Measurements from ENCODE around the gene CLCNKA.
"Not testable (repeated sequence)": the region's sequence is repeated elsewhere in the genome, so short reads cannot be mapped to it uniquely, and the experiment has no call there.

CLCNKA gene

DNA sequence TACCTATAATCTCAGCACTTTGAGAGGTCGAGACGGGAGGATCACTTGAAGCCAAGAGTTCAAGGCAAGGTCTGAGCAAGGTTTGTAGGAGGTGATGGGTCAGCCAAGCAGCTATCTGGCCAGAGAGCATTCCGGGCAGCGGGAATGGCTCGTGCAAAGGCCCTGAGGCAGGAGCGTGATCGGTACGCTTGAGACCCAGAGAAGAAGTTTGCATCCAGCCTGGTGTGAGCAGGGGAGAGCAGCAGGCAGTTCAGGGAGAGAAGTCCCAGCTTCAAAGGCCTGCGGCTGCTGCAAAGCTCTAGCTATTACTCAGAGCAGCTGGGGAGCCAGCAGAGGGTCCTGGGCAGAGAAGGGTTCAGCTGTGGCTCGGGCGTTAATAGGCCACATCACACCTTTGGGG lies 22.9 kb upstream of the CLCNKA start:
- no peak for DNase-seq

DNA sequence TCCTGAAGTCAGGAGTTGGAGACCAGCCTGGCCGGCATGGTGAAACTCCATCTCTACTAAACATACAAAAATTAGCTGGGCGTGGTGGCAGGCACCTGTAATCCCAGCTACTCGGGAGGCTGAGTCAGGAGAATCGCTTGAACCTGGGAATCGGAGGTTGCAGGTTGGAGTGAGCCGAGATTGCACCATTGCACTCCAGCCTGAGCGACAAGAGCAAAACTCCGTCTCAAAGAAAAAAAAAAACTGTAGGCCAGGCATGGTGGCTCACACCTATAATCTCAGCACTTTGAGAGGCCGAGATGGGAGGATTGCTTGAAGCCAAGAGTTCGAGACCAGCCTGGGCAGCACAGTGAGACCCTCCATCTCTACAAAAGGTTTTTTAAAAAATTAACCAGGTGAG lies 20.6 kb upstream of the CLCNKA start:
- DNase-seq, result not testable (repeated sequence)

DNA sequence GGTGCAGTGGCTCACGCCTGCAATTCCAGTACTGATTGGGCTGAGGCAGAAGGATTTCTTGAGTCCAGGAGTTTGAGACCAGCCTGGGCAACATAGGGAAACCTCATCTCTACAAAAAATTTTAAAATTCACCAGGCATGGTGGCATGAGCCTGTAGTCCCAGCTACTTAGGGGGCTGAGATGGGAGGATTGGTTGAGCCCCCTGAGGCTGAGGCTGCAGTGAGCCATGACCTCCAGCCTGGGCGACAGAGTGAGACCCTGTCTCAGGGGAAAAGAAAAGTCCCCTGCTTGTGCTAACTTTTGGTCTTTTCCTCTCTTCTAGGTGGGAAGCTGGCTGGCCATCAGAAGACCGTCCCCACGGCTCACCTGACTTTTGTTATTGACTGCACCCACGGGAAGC lies 16.2 kb upstream of the CLCNKA start:
- DNase-seq, result no peak

DNA sequence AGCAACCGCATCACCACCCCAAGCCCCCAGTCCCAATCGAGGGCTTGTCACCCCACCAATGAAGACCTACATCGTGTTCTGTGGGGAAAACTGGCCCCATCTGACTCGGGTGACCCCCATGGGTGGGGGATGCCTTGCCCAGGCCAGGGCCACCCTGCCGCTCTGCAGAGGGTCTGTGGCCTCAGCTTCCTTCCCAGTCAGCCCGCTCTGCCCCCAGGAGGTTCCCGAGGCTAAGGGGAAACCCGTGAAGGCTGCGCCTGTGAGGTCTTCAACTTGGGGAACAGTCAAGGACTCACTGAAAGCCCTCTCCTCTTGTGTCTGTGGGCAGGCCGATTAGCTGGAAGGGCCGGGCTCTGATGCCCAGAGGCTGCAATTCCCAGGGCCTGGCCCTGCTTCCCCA lies 15.8 kb upstream of the CLCNKA start:
- no peak for DNase-seq

DNA sequence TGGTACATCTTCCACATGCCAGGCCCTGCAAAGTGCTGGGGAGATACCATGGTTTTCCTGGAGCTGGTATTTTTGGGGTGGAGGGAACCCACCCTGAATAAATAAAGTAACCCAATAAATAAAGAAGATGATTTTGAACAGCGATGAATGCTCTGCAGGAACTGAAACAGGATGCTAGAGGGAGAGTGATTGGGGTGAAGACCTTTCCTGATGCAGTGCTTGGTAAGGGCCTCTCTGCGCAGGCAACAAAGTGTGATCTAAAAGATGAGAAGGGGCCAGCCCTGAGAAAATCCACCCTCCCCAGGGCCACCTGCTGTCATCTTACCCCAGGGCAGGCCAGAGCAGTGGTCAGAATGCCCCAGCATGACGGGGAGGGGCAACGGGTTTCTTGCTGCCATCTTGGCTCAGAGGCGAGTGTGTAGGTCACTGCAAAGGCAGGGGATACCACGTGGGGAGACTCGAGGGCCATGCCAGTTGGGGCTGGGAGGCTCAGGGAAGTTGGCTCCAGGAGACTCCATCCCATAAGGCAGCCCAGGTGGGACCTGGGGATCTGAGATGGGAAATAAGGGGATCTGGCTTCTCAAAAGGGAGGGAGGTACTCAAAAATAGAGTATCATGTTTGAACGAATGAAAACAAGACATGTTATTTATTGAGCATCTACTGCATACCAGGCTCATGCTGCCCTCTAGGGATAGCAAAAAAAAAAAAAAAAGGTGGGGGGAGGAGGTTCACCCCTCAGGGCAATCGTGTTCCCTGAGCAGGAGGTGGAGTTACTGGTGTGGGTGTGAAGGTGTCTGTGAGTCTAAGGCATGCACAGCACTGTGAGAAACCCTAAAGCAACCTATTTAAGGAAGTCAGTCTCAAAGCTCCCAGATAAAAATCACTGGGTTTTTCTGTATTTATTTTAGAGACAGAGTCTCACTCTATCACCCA lies 15.0 kb upstream of the CLCNKA start:
- no peak for DNase-seq

DNA sequence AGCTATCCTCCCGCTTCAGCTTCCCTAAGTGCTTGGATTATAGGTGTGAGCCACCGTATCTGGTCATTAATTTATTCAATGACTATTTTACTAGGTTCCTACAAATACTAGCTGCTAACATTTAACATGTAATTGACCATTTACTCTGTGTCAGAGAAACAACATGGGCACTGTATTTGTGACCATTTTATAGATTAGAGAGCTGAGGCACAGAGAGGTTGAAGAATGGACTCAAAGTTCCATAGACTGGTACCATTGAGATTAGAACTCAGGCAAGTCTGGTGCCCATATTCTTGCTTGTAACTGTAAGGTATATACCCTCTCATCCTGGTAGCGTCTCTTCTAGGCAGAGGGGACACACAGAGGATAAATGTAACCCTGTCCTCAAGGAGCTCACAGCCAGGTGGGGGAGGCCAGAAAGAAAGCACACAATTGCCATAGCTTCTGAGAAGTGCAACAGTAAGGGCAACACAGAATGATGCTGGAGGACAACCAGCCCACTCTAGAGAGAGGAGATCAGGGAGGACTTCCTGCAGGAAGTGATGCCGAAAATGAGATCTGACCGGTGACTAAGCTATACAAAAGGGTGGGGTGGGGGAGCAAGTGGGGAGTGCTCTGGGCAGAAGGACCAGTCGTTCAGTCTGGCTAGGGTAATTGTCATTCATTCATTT lies 14.0 kb upstream of the CLCNKA start:
- DNase-seq, result no peak

DNA sequence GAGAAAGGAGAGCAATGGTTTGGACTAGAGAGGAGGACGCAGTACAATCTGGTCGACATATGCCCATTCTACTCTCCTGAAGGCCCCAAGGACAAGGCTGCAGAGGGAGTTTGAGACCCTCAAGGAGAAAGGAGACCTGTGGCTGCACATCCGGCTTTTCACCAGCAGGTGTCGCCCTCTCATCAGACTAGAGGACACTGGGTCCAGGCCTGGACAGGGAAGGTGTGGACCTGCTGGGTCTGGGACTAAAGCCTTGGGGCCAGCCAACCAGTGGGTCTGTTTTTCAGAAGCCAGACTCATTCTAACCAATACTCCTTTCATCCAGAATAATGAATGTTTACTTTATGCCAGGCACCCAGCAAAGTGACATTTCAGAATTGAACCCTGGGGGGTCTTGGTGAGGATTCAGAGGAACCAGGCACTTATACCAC lies 12.8 kb upstream of the CLCNKA start:
- peak; percentile 78 for DNase-seq

DNA sequence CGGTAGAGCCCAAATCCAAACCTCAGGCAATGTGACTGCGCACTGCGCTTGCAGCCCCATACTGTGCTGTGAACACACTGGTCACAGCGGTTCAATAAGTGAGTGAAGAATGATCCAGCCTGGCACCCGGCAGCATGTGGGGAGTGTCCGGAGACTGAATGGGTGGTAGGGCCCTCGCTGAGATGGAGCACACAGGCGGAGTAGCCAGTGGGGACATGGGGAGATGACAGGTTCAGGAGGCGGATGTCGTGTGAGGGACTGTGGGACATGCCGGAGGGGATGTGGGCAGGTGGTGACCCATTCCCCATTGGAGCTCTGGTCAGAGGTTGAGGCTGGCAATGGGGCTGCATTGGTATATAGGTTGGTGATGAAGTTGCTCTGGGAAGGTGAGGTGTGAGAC lies 12.2 kb upstream of the CLCNKA start:
- DNase-seq, result no peak

DNA sequence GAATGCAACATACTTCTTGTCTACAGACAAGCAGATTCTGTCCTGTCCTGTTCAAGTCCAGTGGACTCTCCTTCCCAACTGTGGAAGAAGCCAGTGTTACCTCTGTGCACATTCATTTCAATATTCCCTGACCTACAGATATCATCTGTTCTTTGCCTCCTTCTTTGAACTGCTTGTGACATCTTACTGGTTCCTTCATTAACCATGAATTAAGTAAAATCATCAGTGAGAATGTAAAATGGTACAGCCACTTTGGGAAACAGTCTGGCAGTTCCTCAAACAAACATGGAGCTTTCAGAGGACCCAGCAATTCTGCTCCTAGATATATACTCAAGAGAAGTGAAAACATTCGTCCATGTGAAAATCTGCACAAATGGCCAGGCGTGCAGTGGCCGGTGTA lies 11.0 kb upstream of the CLCNKA start:
- DNase-seq, result no peak

DNA sequence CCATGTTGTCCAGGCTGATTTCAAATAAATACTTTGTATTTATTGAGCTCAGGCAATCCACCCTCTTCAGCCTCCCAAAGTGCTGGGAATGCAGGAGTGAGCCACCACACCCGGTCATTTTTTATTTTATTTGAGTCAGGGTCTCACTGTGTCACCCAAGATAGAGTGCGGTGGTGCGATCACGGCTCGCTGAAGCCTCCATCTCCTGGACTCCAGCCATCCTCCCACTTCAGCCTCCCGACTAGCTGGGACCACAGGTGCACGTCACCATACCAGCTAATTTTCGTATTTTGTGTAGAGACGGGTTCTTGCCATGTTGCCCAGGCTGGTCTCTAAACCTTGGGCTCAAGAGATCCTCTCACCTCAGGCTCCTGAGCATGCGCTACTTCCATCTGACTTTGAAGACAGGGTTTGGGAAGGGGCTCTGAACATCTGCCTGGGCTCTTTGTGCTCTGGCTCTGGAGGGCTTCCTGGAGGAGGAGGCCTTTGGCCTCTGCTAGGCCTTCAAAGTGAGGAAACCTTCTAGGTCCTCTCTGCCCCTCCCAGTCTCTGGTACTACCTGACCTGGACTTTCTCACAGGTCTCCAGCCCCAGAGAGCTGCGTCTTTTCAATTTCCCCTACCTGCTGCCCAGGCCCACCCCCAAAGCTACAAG lies 9.8 kb upstream of the CLCNKA start:
- DNase-seq, result no peak

DNA sequence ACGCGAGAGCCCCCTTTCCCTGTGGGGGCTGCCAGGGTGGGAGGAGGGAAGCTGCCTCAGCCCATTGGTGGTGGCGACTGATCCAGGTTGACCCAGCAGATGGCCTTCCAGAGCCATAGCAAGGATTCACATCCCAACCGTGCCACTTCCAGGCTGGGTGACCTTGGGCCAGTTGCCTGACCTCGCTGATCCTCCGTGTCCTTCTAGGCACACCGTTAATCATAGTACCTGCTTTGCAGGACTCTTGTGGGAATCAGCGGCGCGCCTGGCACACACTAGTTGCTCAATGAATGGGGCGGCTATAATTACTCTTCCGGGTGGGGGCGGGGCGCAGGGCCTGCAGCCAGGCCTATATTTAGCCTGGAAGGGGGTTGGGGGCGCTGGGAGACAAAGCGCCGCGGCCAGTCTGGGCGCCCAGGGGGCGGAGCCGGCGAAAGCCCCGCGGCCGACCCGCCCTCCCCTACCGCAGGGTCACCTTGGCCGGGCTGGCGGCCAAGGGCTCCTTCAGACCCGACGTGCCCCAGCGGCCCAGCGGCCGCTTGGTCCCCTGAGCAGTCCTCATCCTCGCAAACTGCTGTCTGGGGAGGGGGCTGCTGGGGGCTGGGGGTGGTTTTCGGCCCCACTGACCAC lies 9.1 kb upstream of the CLCNKA start:
- DNase-seq, result no peak

DNA sequence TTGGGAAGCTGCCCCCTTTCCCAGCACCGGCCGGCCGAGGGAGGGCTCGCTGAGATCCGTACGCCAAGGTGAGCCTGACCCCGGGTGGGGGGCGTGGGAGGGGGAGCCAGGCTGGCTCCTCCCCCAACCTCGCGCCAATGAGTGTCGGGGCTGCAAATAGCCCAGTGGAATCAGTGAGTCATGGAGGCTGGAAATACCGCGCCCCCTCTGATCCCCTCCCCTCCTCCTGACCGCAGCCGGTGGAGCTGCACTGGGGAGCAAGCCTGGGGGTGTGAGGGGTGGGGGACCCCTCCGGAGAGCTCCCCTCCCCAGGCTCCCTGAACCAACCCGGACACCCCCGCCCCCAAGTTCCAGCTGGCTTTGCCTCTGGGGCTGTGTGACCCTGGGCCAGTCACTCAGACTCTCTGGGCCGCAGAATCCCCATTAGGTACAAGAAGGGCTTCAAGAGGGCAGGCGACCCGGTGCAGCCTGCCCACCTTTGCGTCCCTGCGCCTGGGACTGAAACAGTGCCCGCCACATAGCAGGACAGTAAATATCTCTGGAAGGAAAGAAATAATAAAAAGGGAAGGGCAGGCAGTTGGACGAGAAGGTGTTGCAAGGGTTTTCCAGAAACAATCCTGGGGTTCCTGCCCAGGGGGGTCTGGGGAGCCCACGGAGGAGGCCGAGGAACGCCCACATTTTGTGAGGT lies 8.5 kb upstream of the CLCNKA start:
- DNase-seq, result peak; percentile 44

DNA sequence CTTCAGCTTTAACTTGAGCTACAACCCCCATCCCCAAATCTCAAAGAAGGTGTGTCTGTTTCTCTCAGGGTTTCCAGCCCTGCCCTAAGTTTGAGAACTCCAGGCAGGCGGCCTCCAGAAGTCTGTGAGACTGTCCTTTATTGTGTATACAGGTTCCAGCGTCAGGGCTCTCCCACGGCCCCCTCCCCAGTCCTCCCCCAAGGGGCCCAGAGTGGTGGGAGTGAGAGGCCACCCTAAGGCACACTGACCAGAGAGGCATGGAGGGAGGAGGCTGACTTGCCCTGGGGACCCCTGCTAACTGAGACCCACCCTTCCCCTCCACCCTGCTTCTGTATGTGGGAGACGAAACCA lies 8.0 kb upstream of the CLCNKA start:
- DNase-seq, result no peak

DNA sequence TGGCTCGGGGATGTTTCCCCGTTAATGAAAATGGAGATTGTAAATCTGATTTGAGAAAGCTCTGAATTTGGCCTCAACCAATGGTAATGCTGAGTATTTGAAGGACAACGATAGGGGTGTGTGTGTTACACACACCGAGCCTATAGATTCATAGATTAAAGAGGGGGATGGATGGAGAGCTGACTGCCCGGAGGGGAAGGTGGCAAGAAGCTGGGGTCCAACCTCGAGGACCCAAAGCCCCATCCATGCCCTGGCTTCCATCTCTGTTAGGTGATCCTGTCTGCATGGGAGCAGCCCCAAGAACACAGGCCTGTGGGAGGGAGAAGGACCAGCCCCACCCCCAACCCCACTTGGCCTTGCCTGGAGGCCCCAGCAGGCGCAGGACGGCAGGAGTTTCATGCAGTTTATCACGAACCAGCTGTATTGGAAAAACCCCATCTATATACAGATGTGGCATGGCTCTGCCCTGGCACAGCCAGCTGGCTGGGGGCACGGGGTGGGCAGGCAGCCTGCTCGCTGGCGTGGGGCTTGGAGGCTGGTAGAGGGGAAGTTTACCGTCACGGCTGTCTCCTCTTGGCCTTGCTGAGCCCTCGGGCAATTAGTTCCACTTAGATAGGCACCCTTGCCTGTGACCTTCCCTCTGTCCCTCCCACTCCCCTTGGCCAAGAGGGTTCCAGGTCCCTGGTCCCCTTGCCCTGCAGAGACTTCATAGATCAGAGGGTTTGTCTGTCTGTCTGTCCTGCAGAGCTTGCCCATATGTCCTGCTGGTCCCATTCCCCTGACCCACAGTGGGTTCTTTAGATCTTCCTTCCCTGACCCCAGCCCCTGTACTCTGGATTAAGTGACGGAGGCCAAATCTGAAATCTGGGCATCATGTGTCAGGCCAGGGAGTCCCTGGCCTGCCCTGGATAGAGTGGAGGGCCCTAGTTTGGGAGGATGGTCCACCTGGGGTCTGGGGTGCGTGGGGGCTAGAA lies 7.0 kb upstream of the CLCNKA start:
- no peak for DNase-seq

DNA sequence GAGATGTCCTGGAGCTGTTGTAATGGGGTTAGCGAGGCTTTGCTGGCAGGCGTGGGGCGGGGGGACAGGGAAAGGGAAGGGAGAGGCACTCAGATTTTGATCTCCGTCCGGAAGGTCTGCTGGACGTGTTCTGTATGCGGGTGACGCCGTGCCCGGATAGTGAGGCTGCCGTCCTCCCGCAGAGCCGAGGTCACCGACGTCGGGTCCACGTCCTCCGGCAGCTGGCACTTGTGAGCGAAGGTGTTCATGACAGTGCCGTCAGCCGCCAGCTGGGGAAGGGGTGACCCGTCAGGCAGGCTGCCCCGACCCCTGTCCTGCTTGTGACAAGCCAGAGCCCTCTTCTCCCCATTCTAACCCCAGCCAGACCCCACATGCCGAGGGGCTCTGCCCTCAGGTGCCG lies 6.3 kb upstream of the CLCNKA start:
- no peak for DNase-seq

DNA sequence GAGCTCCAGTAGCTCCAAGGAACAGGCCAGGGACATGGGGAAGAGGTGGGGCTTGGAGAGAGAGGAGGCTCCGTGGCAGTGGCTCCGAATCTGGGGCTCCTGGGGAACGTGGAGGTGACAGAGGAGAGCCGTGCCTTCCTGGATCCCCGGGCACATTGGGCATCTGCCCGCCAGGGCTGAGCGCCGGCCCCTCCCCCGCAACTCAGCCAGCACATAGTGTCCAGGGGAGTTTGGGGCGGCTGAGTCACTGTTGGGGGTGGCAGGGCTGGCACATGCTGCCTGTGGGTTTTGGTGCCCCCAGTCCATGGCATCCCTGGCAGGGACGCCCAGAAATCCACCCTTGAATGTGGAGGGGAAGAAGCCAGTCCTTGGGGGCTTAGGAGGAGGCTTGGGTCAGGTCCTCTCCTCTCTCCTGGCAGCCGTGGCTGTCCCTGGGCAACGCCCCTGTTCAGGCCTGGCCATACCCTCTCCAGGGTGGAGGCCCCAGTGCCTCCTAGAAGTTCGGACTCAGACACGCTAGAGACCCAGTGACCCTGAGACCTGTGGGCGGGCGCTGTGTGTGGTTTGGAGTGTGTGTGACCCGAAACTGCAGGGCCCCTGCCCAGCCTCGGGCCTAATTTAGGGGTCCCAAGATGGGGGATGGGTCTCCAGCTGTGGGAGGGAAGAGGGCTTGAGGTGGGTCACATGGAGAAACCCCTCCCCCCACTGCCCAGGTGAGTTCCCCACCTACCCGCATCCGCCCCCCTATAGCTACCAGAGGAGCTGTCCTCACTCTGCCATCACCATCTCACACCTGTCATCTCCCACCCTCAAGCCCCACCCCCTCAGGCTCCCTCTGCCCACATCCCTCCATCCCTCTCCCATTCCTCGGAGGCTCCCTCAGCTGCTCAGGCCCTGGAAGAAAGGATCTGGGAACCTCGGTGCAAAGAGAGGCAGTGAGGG lies 5.6 kb upstream of the CLCNKA start:
- DNase-seq, result no peak

DNA sequence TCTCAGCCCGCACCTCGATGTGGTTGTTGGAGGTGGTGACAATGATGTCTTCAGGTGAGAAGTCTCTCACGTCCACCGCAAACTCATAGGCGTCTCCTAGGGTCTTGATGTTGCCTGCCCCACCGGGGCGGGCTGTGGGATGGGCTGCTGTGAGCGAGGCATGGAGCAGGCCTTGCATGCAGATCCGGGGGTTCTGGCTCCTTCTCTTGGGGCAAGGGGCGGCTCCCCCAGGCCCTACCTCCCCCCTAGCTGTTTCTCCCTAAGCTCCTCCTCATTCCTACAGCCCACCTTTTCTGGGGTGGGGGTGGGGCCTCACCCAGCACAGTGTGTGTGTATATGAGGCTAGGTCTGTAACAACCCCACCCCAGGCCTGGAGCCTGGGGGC lies 4.8 kb upstream of the CLCNKA start:
- no peak for DNase-seq

DNA sequence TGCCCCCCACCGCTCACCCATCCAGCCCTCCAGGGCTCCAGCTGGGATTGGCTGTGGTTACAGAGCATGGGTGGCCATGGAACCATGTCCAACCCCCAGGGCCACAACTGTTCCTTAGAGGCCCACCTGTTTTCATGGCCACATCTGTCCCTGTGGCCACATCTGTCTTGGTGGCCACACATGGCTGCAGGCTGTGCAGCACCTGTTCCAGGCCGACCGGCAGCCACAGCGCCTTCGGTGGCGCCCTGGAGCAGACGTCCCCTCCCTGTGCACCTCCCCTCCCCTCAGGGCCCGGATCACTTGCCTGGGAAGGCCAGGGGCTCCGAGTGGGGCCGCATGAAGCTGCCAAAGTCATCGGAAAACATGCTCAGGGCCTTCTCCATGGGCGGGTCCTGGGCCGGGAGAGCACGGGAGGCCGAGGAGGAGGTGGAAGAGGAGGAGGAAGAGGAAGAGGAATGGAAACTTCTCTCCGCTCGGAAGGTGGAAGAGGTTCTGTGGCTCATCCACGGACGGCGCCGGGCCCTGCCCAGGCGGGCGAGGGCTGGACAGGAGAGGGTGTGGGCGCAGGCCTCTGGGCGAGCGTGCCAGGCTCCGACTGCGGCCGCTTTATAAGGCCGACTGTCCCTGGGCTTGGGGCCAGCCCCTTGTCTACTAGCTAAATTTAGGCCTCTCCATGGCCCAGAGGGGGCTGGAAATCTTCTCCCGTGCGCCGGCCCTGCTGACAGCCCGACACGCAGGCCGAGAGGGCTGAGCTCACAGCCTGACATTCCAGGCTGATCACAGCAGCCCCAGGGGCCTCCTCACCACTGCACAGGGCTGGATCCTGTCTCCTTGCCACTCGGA lies 4.2 kb upstream of the CLCNKA start, which contains the start of gene HSPB7:
Gene HSPB7, minus strand, starts transcription at position 583 of the 843 bp plus-strand sequence. Its CDS starts 80 bp downstream, at position 503.
- no peak for DNase-seq

DNA sequence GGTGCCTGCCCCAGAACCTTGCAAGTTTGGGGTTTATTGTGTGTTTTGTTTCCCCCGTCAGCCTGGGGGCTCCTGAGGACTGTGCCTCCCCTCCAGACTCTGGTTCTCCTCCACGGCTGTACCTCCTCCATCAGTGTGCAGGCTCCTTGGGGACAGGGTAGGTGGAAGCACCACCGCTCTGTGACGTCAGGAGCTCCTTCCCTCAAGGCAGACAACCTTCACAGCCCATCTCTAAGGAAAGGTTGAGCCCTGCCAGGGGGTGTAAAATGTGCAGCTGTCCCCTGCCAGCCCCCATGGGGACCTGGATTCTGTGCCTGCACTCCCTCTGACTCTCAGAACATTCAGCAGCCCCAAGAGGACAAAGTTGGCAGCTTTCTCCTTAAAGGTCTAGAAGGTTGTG lies 3.5 kb upstream of the CLCNKA start:
- no peak for DNase-seq

Measured in activated CD4-positive, CD25-positive, alpha-beta regulatory T cell treated with anti-CD3 and anti-CD28 coated beads, Interleukin-2, amount 50 U/mL, for 72 hours (primary cell).